Measurements from ENCODE around the gene GLDC. TPM values are rescaled to one million over a fixed set of nuclear protein-coding genes. Genes with fewer than 3 reads are reported as not detected.

The GLDC gene
- total RNA-seq, 2 donors from 2014 or later, result 8.9 to 38.8 TPM

GRCh38 chr9:6566409-6567139 lies 79.0 kb downstream of the GLDC start:
- 92 to 100% methylated on average over 7 to 10 of the region's 10 CpGs for WGBS, 2 experiments (ENCODE audit: insufficient coverage in 1 of 2, insufficient read length in 1 of 2)
- TF ChIP-seq CTCF (conservative IDR thresholded peaks at IDR 0.05), result no peak
- no peak overlapping the region for H3K27ac Mint-ChIP-seq
- no peaks in the 10 kb centered on the region for H3K9me3 ChIP-seq (ENCODE audit: control insufficient read depth, low read length)
- H3K4me1 Mint-ChIP-seq, result no peaks in the 10 kb centered on the region
- H3K27me3 Mint-ChIP-seq (ENCODE audit: insufficient read depth), result no peaks in the 10 kb centered on the region
- H3K27me3 ChIP-seq (ENCODE audit: control insufficient read depth, insufficient read depth, low read length, poor library complexity, severe bottlenecking), result no peaks in the 10 kb centered on the region
- no peak overlapping the region for H3K9ac ChIP-seq (ENCODE audit: extremely low read depth, low read length, poor library complexity, severe bottlenecking)
- H3K36me3 Mint-ChIP-seq (ENCODE audit: low read depth), result peaks cover 4% of the 10 kb centered on the region
- no peak overlapping the region for H3K27ac ChIP-seq (ENCODE audit: low read depth, low read length)
- H3K4me3 Mint-ChIP-seq, result no peak overlapping the region
- H3K9me3 Mint-ChIP-seq, result no peaks in the 10 kb centered on the region
- no peaks in the 10 kb centered on the region for H3K4me1 ChIP-seq (ENCODE audit: control insufficient read depth, insufficient read depth, low read length)
- no peaks in the 10 kb centered on the region for H3K36me3 ChIP-seq (ENCODE audit: control insufficient read depth, insufficient read depth, low read length)
- no peak for DNase-seq
- no peak overlapping the region for H3K4me3 ChIP-seq (ENCODE audit: low read length)

GRCh38 chr9:6565312-6565711 lies 80.2 kb downstream of the GLDC start:
- H3K36me3 Mint-ChIP-seq (ENCODE audit: low read depth), result peaks cover 4% of the 10 kb centered on the region
- no peak overlapping the region for H3K27ac Mint-ChIP-seq
- no peaks in the 10 kb centered on the region for H3K4me1 Mint-ChIP-seq
- Histone ChIP-seq H3K27me3 (ENCODE audit: control insufficient read depth, insufficient read depth, low read length, poor library complexity, severe bottlenecking) (no peaks in the 10 kb centered on the region), H3K9me3 (ENCODE audit: control insufficient read depth, low read length) (no peaks in the 10 kb centered on the region), H3K36me3 (ENCODE audit: control insufficient read depth, insufficient read depth, low read length) (no peaks in the 10 kb centered on the region), H3K4me1 (ENCODE audit: control insufficient read depth, insufficient read depth, low read length) (no peaks in the 10 kb centered on the region), H3K27ac (ENCODE audit: low read depth, low read length) (no peak overlapping the region), H3K4me3 (ENCODE audit: low read length) (no peak overlapping the region), H3K9ac (ENCODE audit: extremely low read depth, low read length, poor library complexity, severe bottlenecking) (no peak overlapping the region)
- H3K4me3 Mint-ChIP-seq, result no peak overlapping the region
- H3K27me3 Mint-ChIP-seq (ENCODE audit: insufficient read depth), result no peaks in the 10 kb centered on the region
- WGBS, 2 experiments (ENCODE audit: insufficient coverage in 1 of 2, insufficient read length in 1 of 2), result 90 to 92% methylated on average over 8 of the region's 8 CpGs
- no peak for TF ChIP-seq CTCF (conservative IDR thresholded peaks at IDR 0.05)
- H3K9me3 Mint-ChIP-seq, result no peaks in the 10 kb centered on the region
- DNase-seq, result no peak

GRCh38 chr9:6564868-6565267 lies 80.7 kb downstream of the GLDC start:
- H3K4me3 Mint-ChIP-seq, result no peak overlapping the region
- no peak overlapping the region for H3K27ac ChIP-seq (ENCODE audit: low read depth, low read length)
- H3K9ac ChIP-seq (ENCODE audit: extremely low read depth, low read length, poor library complexity, severe bottlenecking), result no peak overlapping the region
- TF ChIP-seq CTCF (conservative IDR thresholded peaks at IDR 0.05), result no peak
- H3K4me3 ChIP-seq (ENCODE audit: low read length), result no peak overlapping the region
- no peaks in the 10 kb centered on the region for H3K27me3 ChIP-seq (ENCODE audit: control insufficient read depth, insufficient read depth, low read length, poor library complexity, severe bottlenecking)
- no peaks in the 10 kb centered on the region for H3K4me1 ChIP-seq (ENCODE audit: control insufficient read depth, insufficient read depth, low read length)
- H3K9me3 ChIP-seq (ENCODE audit: control insufficient read depth, low read length), result no peaks in the 10 kb centered on the region
- DNase-seq, result no peak
- no peaks in the 10 kb centered on the region for H3K4me1 Mint-ChIP-seq
- H3K9me3 Mint-ChIP-seq, result no peaks in the 10 kb centered on the region
- peaks cover 5% of the 10 kb centered on the region for H3K36me3 Mint-ChIP-seq (ENCODE audit: low read depth)
- H3K27ac Mint-ChIP-seq, result no peak overlapping the region
- H3K36me3 ChIP-seq (ENCODE audit: control insufficient read depth, insufficient read depth, low read length), result no peaks in the 10 kb centered on the region
- 93 to 100% methylated on average over 2 to 3 of the region's 3 CpGs for WGBS, 2 experiments (ENCODE audit: insufficient coverage in 1 of 2, insufficient read length in 1 of 2)
- no peaks in the 10 kb centered on the region for H3K27me3 Mint-ChIP-seq (ENCODE audit: insufficient read depth)
